Activated T-helper 9 cell treated with anti-CD3 and anti-CD28 coated beads, Interleukin-2, amount 50 U/mL, for 16 hours (primary cell): ENCODE measurements around the gene VPS35.

ENCODE experiments used
- DNase-seq: peaks from one replicate; pipeline ENCODE4 v3.0.0-alpha.2; 2020; ENCODE audit warnings: low read depth

The VPS35 gene

GRCh38 chr16:46688654-46689364, at the start of gene VPS35:
VPS35 (minus strand) TSS chr16:46689178; CDS start chr16:46689133, 45 bp downstream.
- DNase-seq, result peak; percentile 100

GRCh38 chr16:46737621-46738214, 48.7 kb upstream of the VPS35 start:
- no peak for DNase-seq

- no peak for DNase-seq
Observed at GRCh38 chr16:46736695-46737094, 47.7 kb upstream of the VPS35 start.

GRCh38 chr16:46733319-46733830, 44.4 kb upstream of the VPS35 start:
- no peak for DNase-seq

DNA sequence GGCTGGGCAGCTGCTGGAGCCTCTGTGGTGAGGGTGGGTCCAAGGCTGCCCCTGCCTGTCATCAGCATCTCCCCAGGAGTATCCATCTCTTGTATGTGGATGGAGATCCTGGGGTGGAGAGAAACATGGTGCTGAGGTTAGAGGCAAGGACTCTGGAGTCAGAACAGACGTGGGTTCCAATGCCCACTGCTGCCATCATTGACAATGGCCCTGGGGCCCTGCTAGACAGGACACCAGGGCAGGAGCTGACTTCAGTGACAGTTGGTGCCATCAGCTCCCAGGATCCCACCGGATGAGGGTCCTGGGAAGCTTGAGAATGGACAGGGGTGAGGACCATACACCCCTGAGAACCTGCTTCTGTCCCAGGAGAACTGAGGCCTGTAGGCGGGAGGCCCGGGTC, 43.6 kb upstream of the VPS35 start:
- DNase-seq, result no peak

- DNase-seq, result no peak
Observed at GRCh38 chr16:46731691-46732555, 42.9 kb upstream of the VPS35 start.

- no peak for DNase-seq
Observed at GRCh38 chr16:46730801-46731690, 42.1 kb upstream of the VPS35 start.

GRCh38 chr16:46730126-46730525, 41.1 kb upstream of the VPS35 start:
- DNase-seq, result no peak

- DNase-seq, result no peak
Observed at GRCh38 chr16:46729326-46729995, 40.5 kb upstream of the VPS35 start.

DNA sequence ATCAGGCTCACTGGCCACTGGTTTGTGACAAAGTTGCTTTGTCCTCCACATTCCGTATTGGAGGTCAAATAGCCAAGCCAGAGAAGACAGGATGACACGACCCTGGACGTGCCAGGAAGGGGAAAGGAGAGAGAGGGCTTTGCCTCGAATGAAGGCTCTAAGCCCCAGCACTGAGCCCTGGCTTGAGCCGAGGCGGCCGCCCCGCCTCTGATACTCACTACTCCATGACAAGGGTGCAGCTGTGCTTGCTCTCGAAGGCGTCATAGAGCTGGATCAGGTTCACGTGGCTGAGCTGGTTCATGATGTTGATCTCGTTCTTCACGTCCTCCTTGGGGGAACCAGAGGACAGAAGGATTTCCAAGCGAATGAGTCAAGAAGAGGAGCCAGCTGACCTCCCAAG, 39.8 kb upstream of the VPS35 start:
- DNase-seq, result no peak

DNA sequence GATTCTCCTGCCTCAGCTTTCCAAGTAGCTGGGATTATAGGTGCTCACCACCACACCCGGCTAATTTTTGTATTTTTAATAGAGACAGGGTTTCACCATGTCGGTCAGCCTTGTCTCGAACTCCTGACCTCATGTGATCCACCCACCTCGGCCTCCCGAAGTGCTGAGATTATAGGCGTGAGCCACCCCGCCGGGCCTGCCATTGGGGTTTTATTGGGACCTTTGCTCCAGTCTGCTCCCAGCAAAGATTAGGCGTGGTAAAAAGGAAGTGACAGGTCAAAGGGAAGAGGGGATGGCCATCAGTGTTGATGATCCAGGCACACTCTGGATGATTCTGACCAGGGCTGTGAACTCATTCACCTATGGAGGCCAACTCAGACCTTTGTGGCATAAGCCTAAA, 38.7 kb upstream of the VPS35 start:
- no peak for DNase-seq

- no peak for DNase-seq
Observed at GRCh38 chr16:46727184-46727583, 38.2 kb upstream of the VPS35 start.

GRCh38 chr16:46721885-46722284, 32.9 kb upstream of the VPS35 start:
- no peak for DNase-seq

- DNase-seq, result no peak
Observed at GRCh38 chr16:46720619-46721018, 31.6 kb upstream of the VPS35 start.

- no peak for DNase-seq
Observed at GRCh38 chr16:46719528-46719927, 30.6 kb upstream of the VPS35 start.

DNA sequence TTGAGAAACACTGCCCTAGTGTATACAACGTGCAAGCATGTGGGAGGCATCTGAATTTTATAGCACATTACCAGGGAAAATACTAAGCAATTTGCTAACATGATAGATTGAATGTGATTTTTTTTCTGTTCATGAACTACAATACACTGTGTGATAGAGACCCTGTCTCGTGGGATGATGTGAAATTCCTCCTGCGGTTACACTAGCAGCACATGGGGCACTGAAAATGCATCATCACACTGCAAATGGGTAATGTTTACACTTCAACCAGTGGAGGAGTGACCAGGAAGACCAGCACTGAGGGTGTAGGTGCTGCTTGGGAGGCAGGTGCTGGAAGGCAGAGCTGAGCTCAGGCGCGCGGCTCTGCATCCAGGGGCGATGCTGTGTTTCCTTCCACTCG, 29.2 kb upstream of the VPS35 start:
- DNase-seq, result no peak

DNA sequence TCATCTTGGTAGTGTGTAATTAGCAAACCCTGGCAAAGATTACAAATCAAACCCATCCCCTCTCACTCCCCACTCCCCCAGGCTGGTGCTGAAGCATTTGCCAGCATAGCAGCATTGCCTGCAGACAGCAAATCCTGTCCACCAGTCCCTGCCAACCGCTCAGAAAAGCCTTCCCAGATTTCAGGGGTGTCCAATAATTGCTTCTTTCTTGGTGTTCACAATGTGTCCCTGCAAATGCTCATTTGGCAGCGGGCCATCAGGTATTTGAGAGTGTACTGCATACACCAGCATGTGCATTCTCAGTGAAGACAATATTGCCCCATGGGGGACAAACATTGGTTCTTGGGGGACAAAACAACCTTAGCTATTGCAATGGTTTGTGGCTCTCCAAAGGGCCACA, 28.7 kb upstream of the VPS35 start:
- DNase-seq, result no peak

- DNase-seq, result no peak
Observed at GRCh38 chr16:46715769-46716305, 26.9 kb upstream of the VPS35 start.

GRCh38 chr16:46714797-46715591, 26.0 kb upstream of the VPS35 start:
- DNase-seq, result no peak

DNA sequence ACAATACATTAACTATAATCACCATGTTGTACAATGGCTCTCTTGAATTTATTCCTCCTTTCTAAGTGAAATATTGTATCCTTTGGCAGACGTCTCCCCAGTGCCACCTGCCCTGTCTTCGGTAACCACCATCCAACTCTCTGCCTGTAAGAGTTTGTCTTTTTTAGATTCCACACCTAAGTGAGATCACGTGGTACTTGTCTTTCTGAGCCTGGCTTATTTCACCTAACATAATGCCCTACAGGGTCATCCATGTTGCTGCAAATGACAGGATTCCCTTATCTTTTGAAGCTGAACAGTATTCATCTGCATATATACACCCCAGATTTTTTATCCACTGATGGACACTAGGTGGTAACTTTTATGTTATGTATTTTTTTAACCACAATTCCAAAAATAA, 24.7 kb upstream of the VPS35 start:
- no peak for DNase-seq
